ENCODE results near the gene PRDM2.

PRDM2 gene

DNA sequence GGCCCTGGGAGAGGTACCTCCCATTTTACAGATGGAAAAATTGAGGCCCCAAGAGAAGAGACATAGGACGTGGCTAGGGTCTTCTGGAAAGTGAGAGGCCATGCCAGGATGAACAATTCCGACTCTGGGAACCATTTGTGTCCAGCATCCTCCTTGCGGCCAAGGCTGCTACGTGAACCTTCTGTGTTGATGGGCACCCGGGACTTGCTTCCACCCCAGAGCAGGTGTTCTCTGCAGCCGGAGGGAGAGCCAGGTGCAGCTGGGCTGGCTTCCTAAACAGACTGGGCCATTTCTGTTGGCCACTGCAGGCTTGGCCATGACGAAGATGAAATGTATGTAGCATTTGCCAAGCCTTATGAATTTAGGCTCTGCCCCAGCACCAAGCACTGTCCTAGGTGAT, 118.9 kb downstream of the PRDM2 start:
- no peaks in the 10 kb centered on the region for H3K4me1 ChIP-seq (ENCODE audit: insufficient read depth, low read length)
- no peak overlapping the region for H3K9ac ChIP-seq (ENCODE audit: low read depth, low read length)
- no peak overlapping the region for H3K27ac ChIP-seq (ENCODE audit: low read depth, low read length)
- H3K9me3 ChIP-seq (ENCODE audit: insufficient read depth, low read depth, low read length): no peaks in the 10 kb centered on the region
- WGBS: 95% methylated on average over 7 of the region's 7 CpGs
- H3K36me3 ChIP-seq (ENCODE audit: insufficient read depth, low read length): no peaks in the 10 kb centered on the region
- no peak overlapping the region for H3K4me3 ChIP-seq (ENCODE audit: low read length)
- H3K27me3 ChIP-seq (ENCODE audit: insufficient read depth, low read length): no peaks in the 10 kb centered on the region

GRCh38 chr1:13819642-13820041, 119.7 kb downstream of the PRDM2 start:
- Histone ChIP-seq H3K9ac (ENCODE audit: low read depth, low read length) (no peak overlapping the region), H3K4me1 (ENCODE audit: insufficient read depth, low read length) (no peaks in the 10 kb centered on the region), H3K4me3 (ENCODE audit: low read length) (no peak overlapping the region), H3K9me3 (ENCODE audit: insufficient read depth, low read depth, low read length) (no peaks in the 10 kb centered on the region), H3K27me3 (ENCODE audit: insufficient read depth, low read length) (no peaks in the 10 kb centered on the region), H3K27ac (ENCODE audit: low read depth, low read length) (no peak overlapping the region), H3K36me3 (ENCODE audit: insufficient read depth, low read length) (no peaks in the 10 kb centered on the region)
- 84% methylated on average over 5 of the region's 5 CpGs for WGBS

DNA sequence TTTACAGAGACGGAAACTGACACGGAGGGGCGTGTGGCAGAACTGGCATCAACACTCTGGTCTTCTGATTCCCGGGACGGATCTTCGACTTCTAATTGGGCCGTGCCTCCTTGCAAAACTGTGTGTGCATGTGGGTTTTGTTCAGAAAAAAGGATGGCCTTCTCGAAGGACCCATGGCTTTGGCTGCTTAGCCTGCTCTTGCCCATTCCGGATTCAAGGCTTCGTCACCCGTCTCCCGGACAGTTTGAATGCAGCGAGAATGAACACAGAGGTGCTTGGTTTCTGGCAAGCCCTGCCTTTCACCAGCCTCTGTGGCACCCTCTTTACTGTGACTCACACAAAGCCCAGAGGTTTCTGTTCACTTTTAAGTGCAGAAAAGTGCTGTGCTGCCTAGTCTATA, 120.1 kb downstream of the PRDM2 start:
- WGBS: 96% methylated on average over 13 of the region's 13 CpGs
- Histone ChIP-seq H3K9me3 (ENCODE audit: insufficient read depth, low read depth, low read length) (no peaks in the 10 kb centered on the region), H3K4me3 (ENCODE audit: low read length) (no peak overlapping the region), H3K27ac (ENCODE audit: low read depth, low read length) (no peak overlapping the region), H3K4me1 (ENCODE audit: insufficient read depth, low read length) (no peaks in the 10 kb centered on the region), H3K36me3 (ENCODE audit: insufficient read depth, low read length) (no peaks in the 10 kb centered on the region), H3K9ac (ENCODE audit: low read depth, low read length) (no peak overlapping the region), H3K27me3 (ENCODE audit: insufficient read depth, low read length) (no peaks in the 10 kb centered on the region)

- no peaks in the 10 kb centered on the region for H3K36me3 ChIP-seq (ENCODE audit: insufficient read depth, low read length)
- no peaks in the 10 kb centered on the region for H3K4me1 ChIP-seq (ENCODE audit: insufficient read depth, low read length)
- WGBS: 91% methylated on average over 6 of the region's 8 CpGs
- no peak overlapping the region for H3K4me3 ChIP-seq (ENCODE audit: low read length)
- H3K9ac ChIP-seq (ENCODE audit: low read depth, low read length): no peak overlapping the region
- H3K9me3 ChIP-seq (ENCODE audit: insufficient read depth, low read depth, low read length): no peaks in the 10 kb centered on the region
- no peaks in the 10 kb centered on the region for H3K27me3 ChIP-seq (ENCODE audit: insufficient read depth, low read length)
- H3K27ac ChIP-seq (ENCODE audit: low read depth, low read length): no peak overlapping the region
Measured at GRCh38 chr1:13820456-13820855, 120.5 kb downstream of the PRDM2 start.

DNA sequence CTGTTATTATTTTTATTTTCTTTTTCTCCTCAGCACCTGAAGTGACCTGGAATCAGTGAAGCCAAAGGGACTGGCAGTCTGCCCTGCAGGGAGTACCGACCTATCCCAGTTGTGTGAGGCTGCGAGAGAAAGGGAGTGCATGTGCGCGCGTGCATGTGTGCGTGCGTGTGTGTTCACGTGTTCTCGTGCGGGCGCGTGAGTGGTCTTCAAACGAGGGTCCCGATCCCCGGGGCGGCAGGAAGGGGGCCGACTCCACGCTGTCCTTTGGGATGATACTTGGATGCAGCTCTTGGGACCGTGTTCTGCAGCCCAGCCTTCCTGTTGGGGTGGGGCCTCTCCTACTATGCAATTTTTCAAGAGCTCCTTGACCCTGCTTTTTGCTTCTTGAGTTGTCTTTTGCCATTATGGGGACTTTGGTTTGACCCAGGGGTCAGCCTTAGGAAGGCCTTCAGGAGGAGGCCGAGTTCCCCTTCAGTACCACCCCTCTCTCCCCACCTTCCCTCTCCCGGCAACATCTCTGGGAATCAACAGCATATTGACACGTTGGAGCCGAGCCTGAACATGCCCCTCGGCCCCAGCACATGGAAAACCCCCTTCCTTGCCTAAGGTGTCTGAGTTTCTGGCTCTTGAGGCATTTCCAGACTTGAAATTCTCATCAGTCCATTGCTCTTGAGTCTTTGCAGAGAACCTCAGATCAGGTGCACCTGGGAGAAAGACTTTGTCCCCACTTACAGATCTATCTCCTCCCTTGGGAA, 123.3 kb downstream of the PRDM2 start:
- Histone ChIP-seq H3K4me1 (ENCODE audit: insufficient read depth, low read length) (no peaks in the 10 kb centered on the region), H3K27me3 (ENCODE audit: insufficient read depth, low read length) (no peaks in the 10 kb centered on the region; the same call in 1 of the 2 replicates), H3K9me3 (ENCODE audit: insufficient read depth, low read depth, low read length) (no peaks in the 10 kb centered on the region), H3K27ac (ENCODE audit: low read depth, low read length) (no peak overlapping the region), H3K4me3 (ENCODE audit: low read length) (no peak overlapping the region), H3K9ac (ENCODE audit: low read depth, low read length) (no peak overlapping the region), H3K36me3 (ENCODE audit: insufficient read depth, low read length) (no peaks in the 10 kb centered on the region)
- WGBS: 95% methylated on average over 24 of the region's 24 CpGs

DNA sequence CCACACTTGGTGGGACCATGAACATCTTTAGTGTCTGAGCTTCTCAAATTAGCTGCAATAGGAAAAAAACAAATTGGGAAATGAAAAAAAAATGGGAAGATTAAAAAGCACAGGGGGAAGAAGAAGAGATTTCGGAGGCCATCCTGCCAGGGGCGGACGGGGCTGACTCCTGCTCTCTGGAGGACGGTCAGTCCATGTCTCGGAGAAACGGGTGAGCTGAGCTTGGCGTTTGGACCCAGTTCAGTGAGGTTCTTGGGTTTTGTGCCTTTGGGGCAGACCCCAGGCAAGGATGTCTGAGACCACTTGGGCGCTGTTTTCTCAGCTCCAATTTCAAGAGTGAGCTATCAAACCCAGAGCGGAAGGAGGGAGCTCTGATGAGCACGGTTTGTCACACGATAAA, 123.9 kb downstream of the PRDM2 start:
- Histone ChIP-seq H3K9me3 (ENCODE audit: insufficient read depth, low read depth, low read length) (no peaks in the 10 kb centered on the region), H3K27ac (ENCODE audit: low read depth, low read length) (no peak overlapping the region), H3K36me3 (ENCODE audit: insufficient read depth, low read length) (no peaks in the 10 kb centered on the region), H3K4me3 (ENCODE audit: low read length) (no peak overlapping the region), H3K9ac (ENCODE audit: low read depth, low read length) (no peak overlapping the region), H3K4me1 (ENCODE audit: insufficient read depth, low read length) (no peaks in the 10 kb centered on the region), H3K27me3 (ENCODE audit: insufficient read depth, low read length) (no peaks in the 10 kb centered on the region; the same call in 1 of the 2 replicates)
- WGBS: 86% methylated on average over 11 of the region's 11 CpGs

DNA sequence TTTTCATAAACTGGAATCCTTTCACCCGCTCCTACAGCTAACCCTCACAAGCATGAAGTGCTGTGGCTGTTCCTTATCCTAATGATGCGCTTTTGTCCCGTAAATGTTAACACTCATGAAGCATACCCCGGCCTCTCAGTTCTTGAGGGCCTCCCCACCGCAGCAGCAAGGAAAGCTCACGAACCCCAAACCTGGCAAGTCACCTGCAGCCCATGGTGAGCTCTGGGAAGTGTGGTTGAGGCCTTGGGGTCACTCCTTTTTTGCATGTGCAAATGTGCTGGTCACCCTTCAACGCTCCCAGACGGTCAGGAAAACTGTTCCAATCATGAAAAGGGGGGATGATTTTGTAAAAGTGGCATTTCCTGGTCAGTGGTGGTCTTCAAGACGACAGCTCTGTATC, 124.6 kb downstream of the PRDM2 start:
- Histone ChIP-seq H3K4me3 (ENCODE audit: low read length) (no peak overlapping the region), H3K9me3 (ENCODE audit: insufficient read depth, low read depth, low read length) (no peaks in the 10 kb centered on the region), H3K4me1 (ENCODE audit: insufficient read depth, low read length) (no peaks in the 10 kb centered on the region), H3K27me3 (ENCODE audit: insufficient read depth, low read length) (no peaks in the 10 kb centered on the region; the same call in 1 of the 2 replicates), H3K9ac (ENCODE audit: low read depth, low read length) (no peak overlapping the region), H3K27ac (ENCODE audit: low read depth, low read length) (no peak overlapping the region), H3K36me3 (ENCODE audit: insufficient read depth, low read length) (no peaks in the 10 kb centered on the region)
- 93% methylated on average over 9 of the region's 9 CpGs for WGBS

GRCh38 chr1:13825033-13825432, 125.0 kb downstream of the PRDM2 start:
- no peaks in the 10 kb centered on the region; the same call in 1 of the 2 replicates for H3K27me3 ChIP-seq (ENCODE audit: insufficient read depth, low read length)
- no peak overlapping the region for H3K9ac ChIP-seq (ENCODE audit: low read depth, low read length)
- H3K27ac ChIP-seq (ENCODE audit: low read depth, low read length): no peak overlapping the region
- H3K9me3 ChIP-seq (ENCODE audit: insufficient read depth, low read depth, low read length): no peaks in the 10 kb centered on the region
- H3K4me1 ChIP-seq (ENCODE audit: insufficient read depth, low read length): no peaks in the 10 kb centered on the region
- H3K36me3 ChIP-seq (ENCODE audit: insufficient read depth, low read length): no peaks in the 10 kb centered on the region
- 93% methylated on average over 4 of the region's 4 CpGs for WGBS
- H3K4me3 ChIP-seq (ENCODE audit: low read length): no peak overlapping the region

- WGBS: 94% methylated on average over 2 of the region's 2 CpGs
- Histone ChIP-seq H3K9me3 (ENCODE audit: insufficient read depth, low read depth, low read length) (no peaks in the 10 kb centered on the region), H3K4me1 (ENCODE audit: insufficient read depth, low read length) (no peaks in the 10 kb centered on the region), H3K9ac (ENCODE audit: low read depth, low read length) (no peak overlapping the region), H3K36me3 (ENCODE audit: insufficient read depth, low read length) (no peaks in the 10 kb centered on the region), H3K27me3 (ENCODE audit: insufficient read depth, low read length) (no peaks in the 10 kb centered on the region; the same call in 1 of the 2 replicates), H3K4me3 (ENCODE audit: low read length) (no peak overlapping the region), H3K27ac (ENCODE audit: low read depth, low read length) (no peak overlapping the region)
Measured at GRCh38 chr1:13826009-13826408, 126.0 kb downstream of the PRDM2 start.

DNA sequence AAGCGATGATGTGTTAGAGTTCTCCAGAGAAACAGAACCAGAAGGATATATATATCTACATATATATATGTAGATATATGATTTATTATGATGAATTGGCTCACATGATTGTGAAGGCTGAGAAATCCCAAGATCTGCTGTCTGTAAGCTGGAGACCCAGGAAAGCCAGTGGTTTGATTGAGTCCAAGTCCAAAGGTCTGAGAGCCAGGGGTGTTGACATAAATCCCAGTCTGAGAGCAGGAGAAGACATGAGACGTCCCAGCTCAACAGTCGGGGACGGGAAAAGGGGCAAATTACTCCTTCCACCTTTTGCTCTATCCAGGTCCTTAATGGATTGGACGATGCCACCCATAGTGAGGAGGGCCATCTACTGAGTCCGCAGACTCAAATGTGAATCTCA, 126.6 kb downstream of the PRDM2 start:
- no peak overlapping the region for H3K4me3 ChIP-seq (ENCODE audit: low read length)
- WGBS: 90% methylated on average over 5 of the region's 6 CpGs
- no peaks in the 10 kb centered on the region for H3K4me1 ChIP-seq (ENCODE audit: insufficient read depth, low read length)
- H3K27ac ChIP-seq (ENCODE audit: low read depth, low read length): no peak overlapping the region
- H3K9ac ChIP-seq (ENCODE audit: low read depth, low read length): no peak overlapping the region
- no peaks in the 10 kb centered on the region for H3K9me3 ChIP-seq (ENCODE audit: insufficient read depth, low read depth, low read length)
- H3K36me3 ChIP-seq (ENCODE audit: insufficient read depth, low read length): no peaks in the 10 kb centered on the region
- H3K27me3 ChIP-seq (ENCODE audit: insufficient read depth, low read length): no peaks in the 10 kb centered on the region; the same call in 1 of the 2 replicates

DNA sequence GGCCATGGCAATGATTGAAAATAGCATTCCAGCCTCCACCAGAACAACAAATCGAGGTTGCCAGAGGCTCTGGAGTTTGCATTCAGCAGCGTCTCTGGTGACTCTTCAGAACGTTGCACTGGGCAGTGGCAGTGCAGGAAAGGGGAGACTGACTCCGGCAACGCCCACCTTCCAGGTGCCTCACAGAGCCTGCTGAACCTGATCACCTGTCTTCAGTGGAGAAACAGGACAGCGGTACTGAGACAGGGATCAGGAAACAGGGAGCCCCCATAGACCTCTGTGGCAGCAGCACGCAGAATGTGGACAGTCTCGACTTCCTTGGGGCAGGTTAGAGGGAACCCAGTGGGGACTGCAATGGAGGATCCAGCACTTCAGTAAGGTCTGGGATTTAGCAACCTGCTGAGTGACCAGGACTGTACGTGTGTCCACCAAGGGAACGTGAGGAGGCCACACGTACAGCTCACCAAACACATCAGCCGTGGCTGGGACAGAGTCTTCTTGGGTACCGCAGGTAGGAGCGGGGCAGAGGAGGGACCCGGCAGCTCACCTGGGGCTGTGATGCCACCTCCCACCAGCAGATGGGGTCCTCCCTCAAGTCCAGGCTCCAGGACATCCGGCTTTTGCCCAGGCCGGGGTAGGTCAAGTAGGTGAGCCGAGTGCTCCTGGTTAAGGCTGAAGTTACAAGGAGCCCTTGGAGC, 128.6 kb downstream of the PRDM2 start:
- no peaks in the 10 kb centered on the region for H3K36me3 ChIP-seq (ENCODE audit: insufficient read depth, low read length)
- WGBS: 65% methylated on average over 18 of the region's 18 CpGs
- no peak overlapping the region for H3K4me3 ChIP-seq (ENCODE audit: low read length)
- no peaks in the 10 kb centered on the region for H3K4me1 ChIP-seq (ENCODE audit: insufficient read depth, low read length)
- no peak overlapping the region for H3K9ac ChIP-seq (ENCODE audit: low read depth, low read length)
- no peaks in the 10 kb centered on the region; the same call in 1 of the 2 replicates for H3K27me3 ChIP-seq (ENCODE audit: insufficient read depth, low read length)
- no peaks in the 10 kb centered on the region for H3K9me3 ChIP-seq (ENCODE audit: insufficient read depth, low read depth, low read length)
- no peak overlapping the region for H3K27ac ChIP-seq (ENCODE audit: low read depth, low read length)
